Calu3 (cell line): Measurements from ENCODE around the gene EFNA2. TPM values are rescaled to one million over a fixed set of nuclear protein-coding genes. Genes with fewer than 3 reads are reported as not detected.

Source experiments
- BruUV-seq: library from RNA; stranded (reverse); fragments of 400-500 nt; replicated peaks from 2 replicates; lab custom pipeline; 2021; lab: Mats Ljungman, UMichigan
- CTCF ChIA-PET: fragments of 300-600 bp; sonication (Branson Sonifier 250); formaldehyde crosslinking; loops from one replicate; lab custom pipeline; 2022; ENCODE audit warnings: antibody characterized with exemption; lab: Charles Lee
- DNase-seq: peaks from one replicate; pipeline ENCODE4 v3.0.0; 2022
- H3K27ac Mint-ChIP-seq: one replicate; pipeline ENCODE4 v1.8.0; 2022; ENCODE audit warnings: mixed read lengths; ENCODE audit not compliant: unreplicated experiment
- H3K27me3 Mint-ChIP-seq: one replicate; pipeline ENCODE4 v1.8.0; 2022; ENCODE audit warnings: mixed read lengths; ENCODE audit not compliant: unreplicated experiment
- H3K36me3 Mint-ChIP-seq: one replicate; pipeline ENCODE4 v1.8.0; 2022; ENCODE audit warnings: mild to moderate bottlenecking, moderate library complexity, mixed read lengths; ENCODE audit not compliant: insufficient read depth, unreplicated experiment
- H3K4me1 Mint-ChIP-seq: one replicate; pipeline ENCODE4 v1.8.0; 2022; ENCODE audit warnings: mild to moderate bottlenecking, low read depth, mixed read lengths; ENCODE audit not compliant: unreplicated experiment
- H3K4me3 Mint-ChIP-seq: one replicate; pipeline ENCODE4 v1.8.0; 2022; ENCODE audit warnings: mild to moderate bottlenecking, low read depth, moderate library complexity, mixed read lengths; ENCODE audit not compliant: unreplicated experiment
- H3K9me3 Mint-ChIP-seq: one replicate; pipeline ENCODE4 v1.8.0; 2022; ENCODE audit warnings: low read depth, mixed read lengths; ENCODE audit not compliant: unreplicated experiment
- CTCF ChIP-seq: fragments of 200-600 bp; IDR thresholded peaks from one replicate; pipeline ENCODE4 v1.8.0; 2022; ENCODE audit warnings: antibody characterized with exemption; ENCODE audit not compliant: unreplicated experiment
- intact Hi-C: fragments of 100-400 bp; cut with micrococcal nuclease; formaldehyde crosslinking; loops from one replicate; pipeline ENCODE4 v1.10.0; 2022; ENCODE audit not compliant: unreplicated experiment
- total RNA-seq: library from RNA; stranded (reverse); gene quantifications from 2 replicates; pipeline ENCODE4 v1.2.3, GENCODE V29; 2022

The EFNA2 gene
- total RNA-seq, 1 experiment from 2014 or later = 0.90 TPM

DNA sequence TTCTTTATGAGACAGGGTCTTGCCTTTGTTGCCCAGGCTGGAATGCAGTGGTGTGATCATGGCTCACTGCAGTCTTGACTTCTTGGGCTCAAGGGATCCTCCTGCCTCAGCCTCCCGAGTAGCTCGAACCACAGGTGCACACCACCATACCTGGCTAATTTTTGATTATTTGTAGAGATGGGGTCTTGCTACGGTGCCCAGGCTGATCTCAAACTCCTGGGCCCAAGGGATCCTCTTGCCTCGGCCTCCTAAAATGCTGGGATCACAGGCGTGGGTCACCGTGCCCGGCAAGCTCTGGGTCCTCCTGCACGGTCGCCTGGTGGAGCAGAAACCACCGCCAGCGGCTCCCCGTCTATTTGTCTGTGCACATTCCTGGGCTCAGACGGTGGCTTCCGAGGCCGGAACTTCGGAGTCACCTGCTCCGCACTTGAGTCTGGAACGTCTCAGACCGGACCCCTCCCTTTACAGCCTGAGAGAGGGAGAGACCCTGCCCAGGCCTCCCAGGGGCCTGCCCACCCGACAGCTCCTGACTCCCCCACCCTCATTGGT lies 22.2 kb downstream of the EFNA2 start:
- Mint-ChIP-seq H3K27ac (no peak overlapping the region), H3K4me3 (no peak overlapping the region), H3K27me3 (no peaks in the 10 kb centered on the region), H3K36me3 (peaks cover 4% of the 10 kb centered on the region), H3K4me1 (no peaks in the 10 kb centered on the region), H3K9me3 (no peaks in the 10 kb centered on the region)
- intact Hi-C loops = no loop called here
- TF ChIP-seq CTCF = no peak
- BruUV-seq = no TSS peak
- no peak for DNase-seq
- CTCF ChIA-PET = no interaction called here

- Mint-ChIP-seq H3K9me3 (no peaks in the 10 kb centered on the region), H3K4me1 (no peaks in the 10 kb centered on the region), H3K36me3 (peaks cover 4% of the 10 kb centered on the region), H3K27me3 (no peaks in the 10 kb centered on the region), H3K27ac (no peak overlapping the region), H3K4me3 (no peak overlapping the region)
- TF ChIP-seq CTCF = no peak
- CTCF ChIA-PET = no interaction called here
- no TSS peak for BruUV-seq
- DNase-seq = no peak
- intact Hi-C loops = no loop called here
These were observed 23.0 kb downstream of the EFNA2 start for GRCh38 chr19:1308718-1309117.

- Mint-ChIP-seq H3K4me1 (no peaks in the 10 kb centered on the region), H3K9me3 (no peaks in the 10 kb centered on the region), H3K27ac (no peak overlapping the region), H3K4me3 (no peak overlapping the region), H3K27me3 (no peaks in the 10 kb centered on the region), H3K36me3 (peaks cover 4% of the 10 kb centered on the region)
- intact Hi-C loops = no loop called here
- no peak for DNase-seq
- TF ChIP-seq CTCF = no peak
- BruUV-seq = no TSS peak
- CTCF ChIA-PET = no interaction called here
These were observed 24.5 kb downstream of the EFNA2 start for GRCh38 chr19:1309977-1310852.

- BruUV-seq = no TSS peak
- CTCF ChIA-PET = no interaction called here
- H3K9me3 Mint-ChIP-seq = no peaks in the 10 kb centered on the region
- H3K27me3 Mint-ChIP-seq = no peaks in the 10 kb centered on the region
- H3K36me3 Mint-ChIP-seq = peaks cover 4% of the 10 kb centered on the region
- TF ChIP-seq CTCF = no peak
- H3K27ac Mint-ChIP-seq = no peak overlapping the region
- intact Hi-C loops = no loop called here
- H3K4me3 Mint-ChIP-seq = no peak overlapping the region
- H3K4me1 Mint-ChIP-seq = no peaks in the 10 kb centered on the region
- no peak for DNase-seq
These were observed 25.1 kb downstream of the EFNA2 start for GRCh38 chr19:1310853-1311180.
